Measurements from ENCODE around the gene NKAP. TPM values are rescaled to one million over a fixed set of nuclear protein-coding genes. Genes with fewer than 3 reads are reported as not detected.

NKAP gene
- total RNA-seq, 1 donor from 2014 or later, result 9.3 TPM

DNA sequence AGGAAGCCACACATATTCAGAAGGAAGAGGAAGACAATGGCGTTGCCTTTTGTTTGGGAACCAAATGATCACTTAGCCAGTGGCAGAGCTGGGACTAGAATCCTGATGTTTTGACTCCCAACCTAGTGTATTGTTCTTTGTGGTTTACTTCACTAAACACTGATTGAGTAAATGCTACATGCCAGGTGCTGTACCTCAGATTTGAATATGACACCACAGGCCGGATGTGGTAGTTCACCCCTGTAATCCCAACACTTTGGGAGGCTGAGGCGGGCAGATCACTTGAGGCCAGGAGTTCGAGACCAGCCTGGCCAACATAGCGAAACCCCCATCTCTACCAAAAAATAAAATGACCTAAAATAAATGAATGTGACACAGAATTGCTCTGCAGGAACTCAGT lies 63.5 kb downstream of the NKAP start:
- no peaks in the 10 kb centered on the region for H3K4me1 Mint-ChIP-seq
- no peak for DNase-seq (ENCODE audit: low spot score in 2 of 2, unreplicated experiment in 2 of 2)
- no peaks in the 10 kb centered on the region for H3K27me3 Mint-ChIP-seq (ENCODE audit: low read depth)
- TF ChIP-seq, protein P1, sequence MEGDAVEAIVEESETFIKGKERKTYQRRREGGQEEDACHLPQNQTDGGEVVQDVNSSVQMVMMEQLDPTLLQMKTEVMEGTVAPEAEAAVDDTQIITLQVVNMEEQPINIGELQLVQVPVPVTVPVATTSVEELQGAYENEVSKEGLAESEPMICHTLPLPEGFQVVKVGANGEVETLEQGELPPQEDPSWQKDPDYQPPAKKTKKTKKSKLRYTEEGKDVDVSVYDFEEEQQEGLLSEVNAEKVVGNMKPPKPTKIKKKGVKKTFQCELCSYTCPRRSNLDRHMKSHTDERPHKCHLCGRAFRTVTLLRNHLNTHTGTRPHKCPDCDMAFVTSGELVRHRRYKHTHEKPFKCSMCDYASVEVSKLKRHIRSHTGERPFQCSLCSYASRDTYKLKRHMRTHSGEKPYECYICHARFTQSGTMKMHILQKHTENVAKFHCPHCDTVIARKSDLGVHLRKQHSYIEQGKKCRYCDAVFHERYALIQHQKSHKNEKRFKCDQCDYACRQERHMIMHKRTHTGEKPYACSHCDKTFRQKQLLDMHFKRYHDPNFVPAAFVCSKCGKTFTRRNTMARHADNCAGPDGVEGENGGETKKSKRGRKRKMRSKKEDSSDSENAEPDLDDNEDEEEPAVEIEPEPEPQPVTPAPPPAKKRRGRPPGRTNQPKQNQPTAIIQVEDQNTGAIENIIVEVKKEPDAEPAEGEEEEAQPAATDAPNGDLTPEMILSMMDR (IDR thresholded peaks at IDR 0.05; ENCODE audit: unreplicated experiment), result no peak
- peaks cover 7% of the 10 kb centered on the region for H3K9me3 Mint-ChIP-seq
- H3K27ac Mint-ChIP-seq, result no peak overlapping the region
- no peak overlapping the region for H3K4me3 Mint-ChIP-seq
- H3K36me3 Mint-ChIP-seq, result peaks cover 9% of the 10 kb centered on the region

DNA sequence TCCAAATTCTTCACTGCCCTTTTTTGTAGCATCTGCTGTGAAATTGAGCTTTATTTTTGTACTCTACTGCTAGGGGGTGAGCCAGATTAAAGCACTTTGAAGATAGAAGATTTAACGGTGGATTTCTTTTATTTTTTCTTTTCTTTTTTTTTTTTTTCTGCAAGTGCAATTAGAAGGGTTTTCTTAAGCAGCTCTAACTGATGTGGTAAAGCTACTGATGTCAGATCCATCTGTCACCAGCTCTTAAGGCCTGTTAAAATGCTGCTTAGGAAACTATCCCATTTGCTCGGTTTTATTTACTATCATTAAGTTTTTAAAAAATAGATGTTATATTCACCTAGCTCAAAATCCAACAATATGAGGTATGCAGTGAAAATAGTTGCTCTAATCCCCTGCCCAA lies 64.8 kb downstream of the NKAP start:
- no peaks in the 10 kb centered on the region for H3K4me1 Mint-ChIP-seq
- no peak for DNase-seq (ENCODE audit: low spot score in 2 of 2, unreplicated experiment in 2 of 2)
- no peak overlapping the region for H3K4me3 Mint-ChIP-seq
- TF ChIP-seq, protein P1 (IDR thresholded peaks at IDR 0.05; ENCODE audit: unreplicated experiment), result no peak
- no peaks in the 10 kb centered on the region for H3K27me3 Mint-ChIP-seq (ENCODE audit: low read depth)
- H3K36me3 Mint-ChIP-seq, result peaks cover 9% of the 10 kb centered on the region
- H3K9me3 Mint-ChIP-seq, result peaks cover 6% of the 10 kb centered on the region
- no peak overlapping the region for H3K27ac Mint-ChIP-seq

DNA sequence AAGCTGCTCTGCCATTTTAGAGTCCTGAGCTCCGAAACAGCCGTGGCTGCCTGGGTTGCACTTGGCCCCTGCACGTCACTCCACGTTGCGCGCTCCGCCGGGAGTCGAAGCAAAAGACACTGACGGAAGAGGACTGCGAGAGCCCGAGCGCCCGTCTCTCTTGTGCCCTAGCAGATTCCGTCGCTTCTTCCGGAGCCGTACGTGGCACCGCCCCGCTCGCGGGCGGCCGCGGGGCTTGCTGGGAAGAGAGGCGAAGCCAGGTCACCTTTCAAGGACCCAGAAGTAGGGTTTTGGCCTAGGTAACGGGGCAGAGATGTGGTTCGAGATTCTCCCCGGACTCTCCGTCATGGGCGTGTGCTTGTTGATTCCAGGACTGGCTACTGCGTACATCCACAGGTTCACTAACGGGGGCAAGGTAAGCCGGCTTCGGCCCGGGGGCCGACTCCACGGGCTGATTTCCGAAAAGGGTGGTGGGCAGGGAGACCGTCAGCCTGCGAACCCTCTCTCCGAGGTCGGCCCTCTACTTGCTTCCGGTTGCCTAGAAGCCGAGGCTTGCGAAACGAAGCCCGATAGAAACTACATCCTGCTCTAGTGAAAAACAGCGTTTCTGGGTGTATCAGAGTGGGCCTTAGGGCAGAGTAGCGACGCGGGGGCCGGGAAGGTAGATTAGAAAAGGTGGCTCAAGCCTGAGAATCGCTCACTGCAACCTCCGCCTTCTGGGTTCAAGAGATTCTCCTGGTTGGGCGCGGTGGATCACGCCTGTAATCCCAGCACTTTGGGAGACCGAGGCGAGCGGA lies 71.8 kb downstream of the NKAP start, which contains the start of the genes NDUFA1 and RNF113A:
Gene NDUFA1 (plus strand): TSS at position 234 of the 797 bp plus-strand sequence. CDS start 80 bp downstream, at position 314.
Gene RNF113A (minus strand): TSS at position 135 of the 797 bp plus-strand sequence. CDS start 120 bp downstream, at position 15.
- H3K9me3 Mint-ChIP-seq, result peaks cover 11% of the 10 kb centered on the region
- peak; percentile 36 to 64 for DNase-seq (ENCODE audit: low spot score in 2 of 2, unreplicated experiment in 2 of 2)
- peak within 1 kb of the TSS; percentile 81 for H3K4me3 Mint-ChIP-seq
- TF ChIP-seq, protein P1 (IDR thresholded peaks at IDR 0.05; ENCODE audit: unreplicated experiment), result no peak
- H3K27me3 Mint-ChIP-seq (ENCODE audit: low read depth), result no peaks in the 10 kb centered on the region
- H3K36me3 Mint-ChIP-seq, result no peaks in the 10 kb centered on the region
- H3K4me1 Mint-ChIP-seq, result peaks cover 11% of the 10 kb centered on the region
- peak within 1 kb of the TSS; percentile 98 for H3K27ac Mint-ChIP-seq

DNA sequence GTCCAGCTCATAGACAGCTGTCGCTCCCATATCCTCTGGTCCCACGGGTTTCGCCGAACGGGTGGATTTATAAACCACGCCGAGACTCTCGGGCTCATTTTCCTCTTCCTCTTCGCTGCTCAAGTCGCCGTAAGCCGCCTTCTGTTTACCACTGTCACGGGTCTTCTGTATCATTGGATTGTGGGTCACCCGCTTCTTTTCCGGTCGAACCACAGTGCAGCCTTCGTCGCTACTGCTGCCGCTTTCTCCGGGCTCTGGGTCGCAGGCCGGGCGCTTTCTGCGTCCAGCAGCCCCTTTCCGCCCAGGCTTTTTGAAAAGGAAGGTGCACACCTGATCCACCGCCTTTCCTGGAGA lies 72.3 kb downstream of the NKAP start:
- H3K4me1 Mint-ChIP-seq, result peaks cover 11% of the 10 kb centered on the region
- H3K36me3 Mint-ChIP-seq, result no peaks in the 10 kb centered on the region
- TF ChIP-seq, protein P1 (IDR thresholded peaks at IDR 0.05; ENCODE audit: unreplicated experiment), result no peak
- peak overlapping the region; percentile 98 for H3K27ac Mint-ChIP-seq
- H3K27me3 Mint-ChIP-seq (ENCODE audit: low read depth), result no peaks in the 10 kb centered on the region
- H3K4me3 Mint-ChIP-seq, result peak overlapping the region; percentile 81
- no peak for DNase-seq (ENCODE audit: low spot score in 2 of 2, unreplicated experiment in 2 of 2)
- H3K9me3 Mint-ChIP-seq, result peaks cover 11% of the 10 kb centered on the region

Other genes with a start within 250 kb of the NKAP start
- gene SOWAHD, start 185.2 kb downstream of the NKAP start, total RNA-seq, result 0.38 TPM in 2 of 3 replicates, not detected in the other
- gene RPL39, start 152.1 kb downstream of the NKAP start, total RNA-seq, result 2,086 to 2,208 TPM (median 2,190 TPM) in 3 replicates
- gene UPF3B, start 90.8 kb downstream of the NKAP start, total RNA-seq, result 20.7 to 21.5 TPM (median 20.8 TPM) in 3 replicates
- 9.1 to 11.7 TPM (median 9.7 TPM) in 3 replicates for gene RNF113A, start 72.0 kb downstream of the NKAP start, total RNA-seq
- gene NDUFA1, start 71.9 kb downstream of the NKAP start, total RNA-seq, result 54.7 to 57.4 TPM (median 57.3 TPM) in 3 replicates
- not detected in 3 replicates for gene AKAP14, start 47.9 kb downstream of the NKAP start, total RNA-seq
- gene RHOXF2B, start 133.9 kb upstream of the NKAP start, total RNA-seq, result not detected in 3 replicates
- gene RHOXF1, start 172.2 kb upstream of the NKAP start, total RNA-seq, result 0.47 to 0.89 TPM (median 0.52 TPM) in 3 replicates
- not detected in 3 replicates for gene RHOXF2, start 214.9 kb upstream of the NKAP start, total RNA-seq